Measurements from ENCODE around the gene NLRC5. TPM values are rescaled to one million over a fixed set of nuclear protein-coding genes. Genes with fewer than 3 reads are reported as not detected.

Gene NLRC5
- total and polyA plus RNA-seq, 9 of the 15 experiments (the other 6 are each of a cell fraction or from before 2014, with no cell fraction given), result 0.59 to 0.71 TPM; not detected in 7

GRCh38 chr16:56939801-56940200 lies 49.6 kb upstream of the NLRC5 start (continued):
- TF ChIP-seq RREB1 (CRISPR knock-in tag; IDR thresholded peaks at IDR 0.05) (no peak), ZNF57 (CRISPR knock-in tag; IDR thresholded peaks at IDR 0.05) (no peak), POLR2A (conservative IDR thresholded peaks at IDR 0.05) (no peak), POLR2G (IDR thresholded peaks at IDR 0.05; ENCODE audit: low read depth, low read length) (peak; percentile 42; the same call in 1 of the 2 replicates), E2F8 (IDR thresholded peaks at IDR 0.05; ENCODE audit: low read depth, partially characterized antibody) (no peak), ZNF609 (CRISPR knock-in tag; IDR thresholded peaks at IDR 0.05; ENCODE audit: borderline replicate concordance) (no peak), E2F6 (IDR thresholded peaks at IDR 0.05; ENCODE audit: borderline replicate concordance in 1 of 2, extremely low read depth in 1 of 2, insufficient read depth in 1 of 2, insufficient read length in 1 of 2, low read depth in 1 of 2, low read length in 1 of 2, poor library complexity in 1 of 2, severe bottlenecking in 1 of 2) (no peak), HMGXB4 (CRISPR knock-in tag; IDR thresholded peaks at IDR 0.05) (no peak)
